CD4-positive, alpha-beta T cell (primary cell): Measurements from ENCODE around the gene SEPTIN8. TPM values are rescaled to one million over a fixed set of nuclear protein-coding genes. Genes with fewer than 3 reads are reported as not detected.
A peak's percentile ranks its signal among the peaks of the same experiment; 100 is the strongest.

Experiments
- ATAC-seq: fragments of 200-7000 bp; cut with Tn5 transposase; one replicate; pipeline ENCODE4 v1.10.0; 2022; ENCODE audit warnings: mild to moderate bottlenecking; ENCODE audit not compliant: poor library complexity
- CTCF ChIA-PET: fragments of 350-600 bp; sonication (Branson Sonifier 250); formaldehyde crosslinking; loops from one replicate; lab custom pipeline; 2021; ENCODE audit warnings: antibody characterized with exemption, inconsistent platforms; lab: Charles Lee
- POLR2A ChIA-PET: fragments of 350-600 bp; sonication (Branson Sonifier 250); formaldehyde crosslinking; loops from one replicate; lab custom pipeline; 2021; ENCODE audit warnings: antibody characterized with exemption, inconsistent platforms; lab: Charles Lee
- DNase-seq, 14 experiments: peaks; one replicate each; pipeline ENCODE4 v3.0.0-alpha.2; 2013 to 2020; ENCODE audit warnings: mixed read lengths in 2 of 14
- H3K27ac ChIP-seq, 2 donors: one replicate each; pipeline versions ENCODE4 v1.5.1 to v1.7.0; 2013; ENCODE audit warnings: low read length in 2 of 2, low read depth in 1 of 2, mild to moderate bottlenecking in 1 of 2
- H3K27me3 ChIP-seq, 2 experiments: 1 replicate in 1 of 2; 2 replicates in 1 of 2; pipeline versions ENCODE4 v1.6.1 to v1.7.0; 2013; ENCODE audit warnings: low read length in 2 of 2, control low read depth in 1 of 2, mild to moderate bottlenecking in 1 of 2, moderate library complexity in 1 of 2; ENCODE audit not compliant: insufficient read depth in 2 of 2, control insufficient read depth in 1 of 2
- H3K36me3 ChIP-seq: one replicate; pipeline ENCODE4 v1.6.1; 2013; ENCODE audit warnings: low read length, control low read depth; ENCODE audit not compliant: insufficient read depth
- H3K4me1 ChIP-seq: one replicate; pipeline ENCODE4 v1.6.1; 2013; ENCODE audit warnings: low read length, control low read depth; ENCODE audit not compliant: insufficient read depth
- H3K4me3 ChIP-seq: one replicate; pipeline ENCODE4 v1.5.1; 2013; ENCODE audit warnings: mild to moderate bottlenecking, low read length, moderate library complexity
- H3K9me3 ChIP-seq, 2 experiments: 1 replicate in 1 of 2; 2 replicates in 1 of 2; pipeline versions ENCODE4 v1.6.1 to v1.7.0; 2013; ENCODE audit warnings: low read length in 2 of 2, mild to moderate bottlenecking in 2 of 2, control low read depth in 1 of 2, moderate library complexity in 1 of 2; ENCODE audit not compliant: control insufficient read depth in 1 of 2, insufficient read depth in 1 of 2
- H3K27ac Mint-ChIP-seq: one replicate; pipeline ENCODE4 v1.8.0; 2020; ENCODE audit warnings: mixed read lengths
- H3K27me3 Mint-ChIP-seq: one replicate; pipeline ENCODE4 v1.8.0; 2021; ENCODE audit warnings: mixed read lengths
- H3K36me3 Mint-ChIP-seq: one replicate; pipeline ENCODE4 v1.8.0; 2021; ENCODE audit warnings: low read depth, mixed read lengths
- H3K4me1 Mint-ChIP-seq: one replicate; pipeline ENCODE4 v1.8.0; 2021; ENCODE audit warnings: low read depth, mixed read lengths
- H3K4me3 Mint-ChIP-seq: one replicate; pipeline ENCODE4 v1.8.0; 2020; ENCODE audit warnings: mild to moderate bottlenecking, mixed read lengths
- H3K9me3 Mint-ChIP-seq: one replicate; pipeline ENCODE4 v1.8.0; 2020; ENCODE audit warnings: mixed read lengths
- intact Hi-C, 2 experiments: fragments of 100-400 bp; cut with DNase I in 1 of 2; cut with micrococcal nuclease in 1 of 2; formaldehyde crosslinking; loops; one replicate each; pipeline versions ENCODE4 v1.15.1 to v1.9.0; 2023 to 2025; cut with DNase I, micrococcal nuclease
- total RNA-seq, 174 experiments: library from RNA in 2 of 174; stranded (reverse) in 2 of 174; gene quantifications; one replicate each; pipeline ENCODE4 v1.2.3 and lab custom pipeline; 2021 to 2026
- TF ChIP-seq, protein P1 (sequence below): fragments of 200-600 bp; IDR thresholded peaks from one replicate; pipeline ENCODE4 v1.8.0; 2022; ENCODE audit warnings: antibody characterized with exemption, mild to moderate bottlenecking

Gene SEPTIN8
- total RNA-seq, 2 experiments from 2014 or later = 4.4 to 5.3 TPM

DNA sequence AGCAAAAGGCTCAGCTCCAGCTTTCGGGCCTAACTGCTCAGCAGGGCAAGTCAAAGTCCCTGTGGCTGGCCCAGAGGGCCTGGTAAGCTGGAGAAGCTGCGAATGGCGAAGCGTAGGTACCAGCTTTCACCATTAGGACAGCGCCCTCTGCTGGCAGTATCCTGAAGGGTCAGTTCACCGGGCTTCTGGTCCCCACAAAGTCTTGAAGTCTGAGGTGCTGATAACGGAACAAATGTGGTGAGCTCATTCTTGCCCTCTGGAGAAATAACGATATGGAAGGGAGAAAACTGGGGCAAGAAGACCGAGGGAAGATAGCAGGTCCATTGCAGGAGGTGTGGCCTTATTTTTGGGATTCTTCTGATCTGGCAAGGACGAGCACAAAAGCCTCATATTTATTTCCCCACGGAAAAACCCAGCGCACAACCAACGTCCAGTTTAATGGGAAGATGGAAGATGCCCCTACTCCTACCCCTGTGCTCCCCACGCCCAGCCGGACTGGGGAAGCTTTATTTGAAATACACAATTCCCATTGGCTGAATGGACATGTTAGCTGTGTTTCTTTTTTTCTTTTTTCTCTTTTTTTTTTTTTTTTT is 43.2 kb upstream of the SEPTIN8 start:
- POLR2A ChIA-PET = interaction anchor here (0.7 to 1.9 kb wide), 5 partner anchors 73 to 434 kb away, joined by 3 to 7 read pairs (median 5); partner anchors contain the start of genes CCNI2 and IRF1
- peaks cover 22% of the 10 kb centered on the region for H3K4me1 ChIP-seq
- Mint-ChIP-seq H3K4me1 (peaks cover 13% of the 10 kb centered on the region), H3K27ac (no peak overlapping the region), H3K36me3 (no peaks in the 10 kb centered on the region), H3K9me3 (no peaks in the 10 kb centered on the region), H3K4me3 (peak overlapping the region; percentile 62), H3K27me3 (peaks cover 50% of the 10 kb centered on the region)
- DNase-seq (peak; percentile 79 to 94 (median 86)), ATAC-seq (peak; percentile 79)
- peaks cover 27 to 30% of the 10 kb centered on the region in 2 experiments for H3K27me3 ChIP-seq
- H3K4me3 ChIP-seq = peak overlapping the region; percentile 43
- H3K27ac ChIP-seq = no peak overlapping the region
- H3K36me3 ChIP-seq = no peaks in the 10 kb centered on the region
- CTCF ChIA-PET = interaction anchor here (0.6 to 1.5 kb wide), 19 partner anchors 8 to 1990 kb away, joined by 3 to 10 read pairs (median 4); partner anchors contain the start of genes CCNI2 and SLC22A5
- TF ChIP-seq, protein P1, sequence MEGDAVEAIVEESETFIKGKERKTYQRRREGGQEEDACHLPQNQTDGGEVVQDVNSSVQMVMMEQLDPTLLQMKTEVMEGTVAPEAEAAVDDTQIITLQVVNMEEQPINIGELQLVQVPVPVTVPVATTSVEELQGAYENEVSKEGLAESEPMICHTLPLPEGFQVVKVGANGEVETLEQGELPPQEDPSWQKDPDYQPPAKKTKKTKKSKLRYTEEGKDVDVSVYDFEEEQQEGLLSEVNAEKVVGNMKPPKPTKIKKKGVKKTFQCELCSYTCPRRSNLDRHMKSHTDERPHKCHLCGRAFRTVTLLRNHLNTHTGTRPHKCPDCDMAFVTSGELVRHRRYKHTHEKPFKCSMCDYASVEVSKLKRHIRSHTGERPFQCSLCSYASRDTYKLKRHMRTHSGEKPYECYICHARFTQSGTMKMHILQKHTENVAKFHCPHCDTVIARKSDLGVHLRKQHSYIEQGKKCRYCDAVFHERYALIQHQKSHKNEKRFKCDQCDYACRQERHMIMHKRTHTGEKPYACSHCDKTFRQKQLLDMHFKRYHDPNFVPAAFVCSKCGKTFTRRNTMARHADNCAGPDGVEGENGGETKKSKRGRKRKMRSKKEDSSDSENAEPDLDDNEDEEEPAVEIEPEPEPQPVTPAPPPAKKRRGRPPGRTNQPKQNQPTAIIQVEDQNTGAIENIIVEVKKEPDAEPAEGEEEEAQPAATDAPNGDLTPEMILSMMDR = peak; percentile 90
- peaks cover 0 to 16% of the 10 kb centered on the region in 2 experiments for H3K9me3 ChIP-seq
- intact Hi-C loops = loop anchor here (1.0 to 2.0 kb wide), 5 partner anchors 73 to 435 kb away; partner anchors contain the start of gene CCNI2 (in 2 of the 2)

DNA sequence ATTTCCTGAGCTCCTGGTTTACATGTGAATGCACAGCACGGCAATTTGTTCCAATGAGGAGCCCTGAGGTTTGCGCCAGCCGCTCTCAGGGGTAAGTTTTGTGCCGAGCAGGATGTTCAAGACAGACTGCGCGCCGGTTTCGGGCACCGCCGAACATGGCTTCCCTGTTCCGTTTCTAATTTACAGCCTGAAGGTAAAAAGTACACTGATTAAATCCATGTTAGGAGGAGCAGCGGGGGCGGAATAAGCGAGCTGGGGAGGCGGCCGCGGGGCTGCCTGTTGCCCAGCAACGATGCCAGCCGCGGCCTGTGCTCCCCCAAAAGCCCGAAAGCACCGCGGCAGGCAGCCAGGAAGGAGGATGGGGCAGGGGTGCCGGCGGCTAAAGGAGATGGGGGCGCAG is 42.4 kb upstream of the SEPTIN8 start:
- intact Hi-C loops = loop anchor here in 1 of 2 experiments (2.0 kb wide), 1 partner anchor 291 kb away; no protein-coding TSS in a partner anchor
- peak overlapping the region; percentile 73 for H3K4me3 Mint-ChIP-seq

DNA sequence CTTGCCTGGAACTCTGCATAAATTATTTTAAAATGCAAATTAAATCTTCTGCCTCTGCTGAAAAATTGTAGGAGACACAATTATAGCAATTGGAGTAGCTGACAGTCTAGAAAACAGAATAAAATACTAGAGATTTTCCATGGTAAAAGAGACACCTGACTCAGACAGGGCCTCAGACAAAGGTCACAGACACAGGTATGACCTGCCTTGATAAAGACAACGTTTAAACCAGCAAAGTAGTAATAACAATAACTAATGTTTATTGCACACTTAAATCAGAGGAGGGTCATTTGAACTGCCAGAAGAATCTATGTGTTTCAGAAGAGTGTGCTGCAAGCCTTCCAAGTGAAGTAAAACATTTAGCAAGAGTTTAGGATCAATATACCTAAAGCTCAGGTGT is 40.0 kb upstream of the SEPTIN8 start:
- Histone ChIP-seq H3K36me3 (no peaks in the 10 kb centered on the region), H3K4me3 (no peak overlapping the region), H3K27me3 (peaks cover 20% of the 10 kb centered on the region in 2 experiments), H3K27ac (no peak overlapping the region), H3K9me3 (peaks cover 0 to 6% of the 10 kb centered on the region in 2 experiments), H3K4me1 (peaks cover 29% of the 10 kb centered on the region)
- H3K9me3 Mint-ChIP-seq = no peaks in the 10 kb centered on the region
- DNase-seq (no peak), ATAC-seq (no peak)
- peaks cover 45% of the 10 kb centered on the region for H3K27me3 Mint-ChIP-seq
- ChIA-PET POLR2A (no interaction called here), CTCF (interaction anchor here (0.9 kb wide), 1 partner anchor 10 kb away, joined by 3 read pairs; no protein-coding TSS in a partner anchor)
- intact Hi-C loops = no loop called here
- no peak overlapping the region for H3K4me3 Mint-ChIP-seq
- H3K27ac Mint-ChIP-seq = no peak overlapping the region
- H3K4me1 Mint-ChIP-seq = peaks cover 24% of the 10 kb centered on the region
- TF ChIP-seq, protein P1 = no peak
- no peaks in the 10 kb centered on the region for H3K36me3 Mint-ChIP-seq

More for the DNA sequence above, 42.4 kb upstream of the SEPTIN8 start:
- peaks cover 0 to 15% of the 10 kb centered on the region in 2 experiments for H3K9me3 ChIP-seq
- ChIA-PET POLR2A (interaction anchor here (1.0 to 1.9 kb wide), 3 partner anchors 72 to 329 kb away, joined by 5 to 7 read pairs (median 6); partner anchors contain the start of genes CCNI2 and IRF1), CTCF (interaction anchor here (0.6 to 1.5 kb wide), 15 partner anchors 8 to 450 kb away, joined by 3 to 10 read pairs (median 4); partner anchors contain the start of genes CCNI2 and SLC22A5)
- H3K27ac ChIP-seq = no peak overlapping the region
- peak in 2 of 14 experiments; percentile 24 to 35 for DNase-seq
- TF ChIP-seq, protein P1 = no peak
- Mint-ChIP-seq H3K27me3 (peaks cover 46% of the 10 kb centered on the region), H3K27ac (no peak overlapping the region), H3K9me3 (no peaks in the 10 kb centered on the region), H3K36me3 (no peaks in the 10 kb centered on the region), H3K4me1 (peaks cover 13% of the 10 kb centered on the region)
- H3K36me3 ChIP-seq = no peaks in the 10 kb centered on the region
- H3K27me3 ChIP-seq = peaks cover 20 to 22% of the 10 kb centered on the region in 2 experiments
- H3K4me1 ChIP-seq = peaks cover 18% of the 10 kb centered on the region
- ATAC-seq = peak; percentile 16
- peak overlapping the region; percentile 43 for H3K4me3 ChIP-seq
